Measurements from ENCODE around the gene SPTLC2.
A peak's percentile ranks its signal among the peaks of the same experiment; 100 is the strongest.

Gene SPTLC2

GRCh38 chr14:77520555-77520954 is 95.9 kb downstream of the SPTLC2 start:
- H3K4me3 ChIP-seq (ENCODE audit: low read depth, low read length), result no peak overlapping the region
- no peak for DNase-seq (ENCODE audit: low read depth)

DNA sequence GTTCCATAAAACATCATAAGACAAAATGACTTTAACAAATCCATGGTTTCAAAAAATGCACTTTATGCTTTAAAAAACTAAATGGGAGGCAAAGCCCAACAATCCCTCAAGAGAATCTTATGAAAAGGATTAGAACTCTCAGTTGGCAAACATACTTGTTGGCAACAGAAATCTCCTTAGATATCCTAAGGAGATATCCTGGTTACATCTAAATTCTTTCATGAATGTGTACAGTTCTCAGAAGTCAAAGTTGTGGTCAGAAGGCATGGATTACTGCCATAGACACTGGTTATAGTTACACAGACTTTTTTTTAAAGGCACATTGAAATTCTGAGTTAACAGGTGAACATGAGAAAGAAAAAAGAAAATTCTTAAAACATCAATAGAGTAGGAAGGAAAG is 100.3 kb downstream of the SPTLC2 start:
- no peak overlapping the region for H3K4me3 ChIP-seq (ENCODE audit: low read depth, low read length)
- no peak for DNase-seq (ENCODE audit: low read depth)

GRCh38 chr14:77511486-77512162 is 104.8 kb downstream of the SPTLC2 start:
- H3K4me3 ChIP-seq (ENCODE audit: low read depth, low read length), result no peak overlapping the region
- DNase-seq (ENCODE audit: low read depth), result no peak

GRCh38 chr14:77509366-77509765 is 107.1 kb downstream of the SPTLC2 start:
- no peak overlapping the region for H3K4me3 ChIP-seq (ENCODE audit: low read depth, low read length)

GRCh38 chr14:77508876-77509275 is 107.6 kb downstream of the SPTLC2 start:
- H3K4me3 ChIP-seq (ENCODE audit: low read depth, low read length), result no peak overlapping the region
- DNase-seq (ENCODE audit: low read depth), result no peak

More at GRCh38 chr14:77509366-77509765, 107.1 kb downstream of the SPTLC2 start:
- no peak for DNase-seq (ENCODE audit: low read depth)

DNA sequence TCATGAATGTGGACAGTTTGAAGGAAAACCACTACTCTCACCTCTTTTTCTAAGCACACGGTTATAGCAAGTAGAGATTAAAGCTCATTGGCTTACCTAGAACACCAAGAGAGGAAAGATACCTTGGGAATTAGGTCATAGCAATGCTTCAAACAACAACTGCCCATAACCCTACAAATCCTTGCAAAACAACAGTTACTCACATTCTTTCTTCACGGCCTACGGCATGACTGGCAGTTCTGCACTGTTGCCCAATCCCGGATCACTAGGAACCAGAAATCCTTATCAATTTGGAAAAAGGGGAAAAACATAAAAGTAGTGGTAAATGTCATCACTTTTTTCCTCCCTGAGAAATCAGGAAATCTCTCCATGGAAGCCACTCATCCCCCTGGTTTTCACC is 108.2 kb downstream of the SPTLC2 start:
- DNase-seq (ENCODE audit: low read depth), result peak; percentile 47
- no peak overlapping the region for H3K4me3 ChIP-seq (ENCODE audit: low read depth, low read length)

- DNase-seq (ENCODE audit: low read depth), result no peak
- no peak overlapping the region for H3K4me3 ChIP-seq (ENCODE audit: low read depth, low read length)
Measured at GRCh38 chr14:77507762-77508161, 108.7 kb downstream of the SPTLC2 start.

GRCh38 chr14:77505031-77505430 is 111.4 kb downstream of the SPTLC2 start:
- DNase-seq (ENCODE audit: low read depth), result no peak
- no peak overlapping the region for H3K4me3 ChIP-seq (ENCODE audit: low read depth, low read length)

GRCh38 chr14:77503138-77503537 is 113.3 kb downstream of the SPTLC2 start:
- no peak for DNase-seq (ENCODE audit: low read depth)
- no peak overlapping the region for H3K4me3 ChIP-seq (ENCODE audit: low read depth, low read length)

- no peak overlapping the region for H3K4me3 ChIP-seq (ENCODE audit: low read depth, low read length)
- DNase-seq (ENCODE audit: low read depth), result no peak
Measured at GRCh38 chr14:77502109-77502782, 114.2 kb downstream of the SPTLC2 start.

GRCh38 chr14:77498984-77499527 is 117.4 kb downstream of the SPTLC2 start:
- no peak for DNase-seq (ENCODE audit: low read depth)
- peak overlapping the region; percentile 54 for H3K4me3 ChIP-seq (ENCODE audit: low read depth, low read length)

DNA sequence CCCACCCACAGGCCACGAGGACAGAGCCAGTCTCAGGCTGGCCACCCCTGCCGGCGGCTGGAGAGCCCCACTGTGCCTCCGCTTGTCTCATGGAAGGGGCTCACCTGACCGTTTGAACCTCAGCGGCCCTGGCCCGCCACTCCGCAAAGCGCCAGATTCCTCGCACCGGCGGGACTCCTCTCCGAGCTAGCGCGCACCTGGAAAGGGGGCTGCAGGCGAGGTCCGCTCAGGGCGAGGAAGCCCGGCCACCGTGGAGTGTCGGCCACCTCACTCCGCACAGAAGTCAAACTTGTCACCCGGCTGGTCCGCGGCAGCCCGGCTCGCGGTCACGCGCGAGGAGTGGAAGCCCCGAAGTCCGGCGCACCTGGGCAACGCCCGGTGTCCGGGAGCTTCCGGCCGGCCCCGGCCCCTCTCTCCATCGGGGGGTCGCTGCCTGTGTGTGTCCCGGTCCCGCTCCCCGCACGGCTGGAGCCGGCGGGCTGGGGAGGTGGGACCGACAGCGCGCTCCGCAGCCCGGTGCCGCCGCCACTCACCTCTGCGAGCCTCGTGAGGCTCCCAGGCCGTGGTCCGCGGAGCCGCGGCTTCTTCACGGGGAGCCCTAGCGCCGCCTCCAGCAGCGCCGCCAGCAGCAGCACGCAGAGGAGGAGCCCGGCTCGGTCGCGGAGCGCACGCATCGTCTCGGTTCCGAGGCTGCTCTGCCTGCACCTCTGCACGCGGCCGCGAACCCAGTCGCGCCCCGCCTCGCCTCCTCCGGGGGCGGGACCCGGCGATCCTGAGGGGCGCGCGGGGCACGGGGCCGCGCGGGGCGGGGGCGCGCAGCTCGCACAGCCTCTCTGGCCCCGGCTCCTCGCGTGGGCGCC is 118.1 kb downstream of the SPTLC2 start, which contains the start of gene ISM2:
TSS of gene ISM2 (minus strand) at position 697 of the 860 bp plus-strand sequence. CDS start at position 674, 23 bp downstream.
- no peak for DNase-seq (ENCODE audit: low read depth)
- H3K4me3 ChIP-seq (ENCODE audit: low read depth, low read length), result peak within 1 kb of the TSS; percentile 54

DNA sequence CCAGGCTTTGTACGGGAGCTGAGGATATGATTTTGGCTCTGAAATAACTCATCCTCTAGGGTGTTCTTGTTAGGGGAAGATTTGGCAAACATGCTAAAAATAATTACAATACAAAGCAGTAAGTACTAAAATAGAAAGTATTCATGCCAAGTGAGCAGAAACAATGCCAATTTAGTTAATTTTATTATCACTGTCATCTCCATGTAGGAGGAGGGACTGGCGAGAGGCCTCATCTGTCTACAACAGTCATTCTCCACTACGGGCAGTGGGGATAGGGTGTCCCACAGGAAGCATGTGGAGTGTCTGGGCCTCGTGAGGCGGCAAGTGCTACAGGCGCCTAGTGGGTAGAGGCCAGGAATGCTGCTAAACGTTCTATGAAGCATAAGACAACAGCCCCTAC is 121.1 kb downstream of the SPTLC2 start:
- DNase-seq (ENCODE audit: low read depth), result no peak
- H3K4me3 ChIP-seq (ENCODE audit: low read depth, low read length), result no peak overlapping the region

DNA sequence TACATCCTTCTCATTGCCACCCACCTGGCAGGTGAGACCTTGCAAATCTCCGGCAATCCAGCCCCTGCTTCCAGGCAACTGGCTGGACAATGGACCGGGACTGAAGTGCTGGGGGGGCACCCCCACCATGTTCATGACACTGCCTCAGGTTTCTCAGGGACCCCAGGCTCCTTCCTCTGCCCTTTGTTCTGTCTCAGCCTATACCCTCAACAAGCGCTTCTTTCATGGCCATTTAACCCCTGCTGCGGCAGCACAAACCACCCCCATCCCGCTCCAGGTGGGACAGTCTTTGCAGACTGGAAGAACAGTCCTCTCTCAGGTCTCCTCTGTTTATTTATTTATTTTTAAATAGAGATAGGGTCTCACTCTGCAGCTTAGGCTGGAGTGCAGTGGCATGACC is 125.4 kb downstream of the SPTLC2 start:
- no peak for DNase-seq (ENCODE audit: low read depth)
- H3K4me3 ChIP-seq (ENCODE audit: low read depth, low read length), result no peak overlapping the region

GRCh38 chr14:77490347-77490986 is 126.0 kb downstream of the SPTLC2 start:
- H3K4me3 ChIP-seq (ENCODE audit: low read depth, low read length), result no peak overlapping the region
- DNase-seq (ENCODE audit: low read depth), result no peak

GRCh38 chr14:77489041-77489440 is 127.4 kb downstream of the SPTLC2 start:
- H3K4me3 ChIP-seq (ENCODE audit: low read depth, low read length), result no peak overlapping the region

GRCh38 chr14:77488558-77488957 is 127.9 kb downstream of the SPTLC2 start:
- no peak overlapping the region for H3K4me3 ChIP-seq (ENCODE audit: low read depth, low read length)
- no peak for DNase-seq (ENCODE audit: low read depth)

More at GRCh38 chr14:77489041-77489440, 127.4 kb downstream of the SPTLC2 start:
- DNase-seq (ENCODE audit: low read depth), result no peak

DNA sequence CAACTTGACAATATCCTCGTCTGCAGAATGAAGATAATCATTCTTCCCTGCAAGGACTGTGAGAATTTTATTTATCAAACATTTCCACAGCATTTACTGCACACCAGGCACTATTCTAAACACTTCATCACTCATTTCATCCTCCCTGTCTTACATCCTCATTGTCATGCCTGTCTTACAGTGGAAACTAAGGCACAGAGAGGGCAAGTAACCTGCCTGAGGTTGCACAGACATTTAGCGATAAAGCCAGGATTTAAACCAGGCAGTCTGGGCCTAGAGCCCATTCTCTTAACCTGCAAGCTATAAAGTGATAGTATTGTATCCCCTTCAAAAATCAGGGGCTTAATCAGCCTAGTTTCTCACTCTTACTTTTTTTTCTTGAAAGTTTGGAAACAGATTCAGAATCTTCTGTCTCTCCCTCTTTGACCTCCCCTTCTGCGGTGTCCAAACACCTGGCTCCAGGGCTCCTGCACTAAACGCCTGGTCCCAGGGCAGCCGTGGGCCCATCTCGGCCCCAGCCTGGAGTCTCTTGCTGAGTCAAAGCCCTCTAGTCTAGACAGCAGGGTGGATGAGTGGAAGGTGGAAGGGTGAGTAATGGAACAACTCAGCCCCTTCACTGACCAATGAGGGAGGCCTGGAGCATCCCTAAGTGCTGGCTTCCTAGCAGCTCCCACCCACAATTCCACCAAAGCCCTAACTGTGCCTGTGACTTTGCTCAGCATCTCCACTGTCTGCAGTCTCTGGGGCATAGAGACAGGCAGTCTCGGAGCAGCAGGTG is 130.3 kb downstream of the SPTLC2 start:
- peak; percentile 23 for DNase-seq (ENCODE audit: low read depth)
- no peak overlapping the region for H3K4me3 ChIP-seq (ENCODE audit: low read depth, low read length)

DNA sequence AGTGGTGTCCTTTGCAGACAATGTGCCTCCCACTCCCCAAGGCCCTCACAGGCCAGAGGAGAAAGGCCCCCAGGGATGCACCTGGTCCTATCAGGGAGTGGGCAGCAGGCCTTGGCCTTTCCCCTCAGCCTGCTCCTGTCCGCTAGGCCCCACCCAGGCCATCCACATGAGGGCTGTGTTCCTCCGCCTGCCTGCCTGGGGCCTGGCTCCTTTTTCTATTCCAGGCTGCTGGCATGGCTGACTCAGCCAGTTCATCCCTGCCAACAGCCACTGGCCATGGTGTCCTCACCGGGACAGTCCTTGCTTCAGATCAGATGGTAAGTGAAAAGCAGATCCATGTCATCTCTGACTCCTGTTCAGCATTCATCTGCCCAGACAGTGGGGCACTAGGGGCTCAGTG is 131.2 kb downstream of the SPTLC2 start:
- DNase-seq (ENCODE audit: low read depth), result no peak

More for the DNA sequence above, 131.2 kb downstream of the SPTLC2 start:
- H3K4me3 ChIP-seq (ENCODE audit: low read depth, low read length), result no peak overlapping the region

Measured in skeletal muscle cell (primary cell).